HepG2 (cell line): ENCODE results near the gene CAMTA2. TPM values are rescaled to one million over a fixed set of nuclear protein-coding genes. Genes with fewer than 3 reads are reported as not detected.
A peak's percentile ranks its signal among the peaks of the same experiment; 100 is the strongest.

ENCODE experiments used
- ATF7 ChIP-seq, 2 experiments: fragments of 450-650 bp in 1 of 2; sonication (generic) in 1 of 2; formaldehyde crosslinking in 1 of 2; IDR thresholded peaks; 2 replicates each; pipeline versions ENCODE4 v1.4.0 to v1.6.1; 2016 to 2020; ENCODE audit warnings: antibody characterized with exemption in 1 of 2, mild to moderate bottlenecking in 1 of 2, missing genetic modification reagents in 1 of 2
- ATF7-NPFF ChIP-seq: sonication (generic); formaldehyde crosslinking; IDR thresholded peaks from 2 replicates; pipeline ENCODE4 v1.8.1; 2023; ENCODE audit warnings: mild to moderate bottlenecking, low read depth, missing genetic modification reagents, moderate library complexity
- BRD4 ChIP-seq: sonication (generic); formaldehyde crosslinking; IDR thresholded peaks from 2 replicates; pipeline ENCODE4 v1.4.0; 2020; ENCODE audit warnings: missing genetic modification reagents
- CAMTA2 ChIP-seq: sonication (generic); formaldehyde crosslinking; IDR thresholded peaks from 2 replicates; pipeline ENCODE4 v1.4.0; 2020; ENCODE audit warnings: mild to moderate bottlenecking, missing genetic modification reagents, borderline replicate concordance
- DPF2 ChIP-seq: sonication (generic); formaldehyde crosslinking; IDR thresholded peaks from 2 replicates; pipeline ENCODE4 v1.4.0; 2020; ENCODE audit warnings: mild to moderate bottlenecking, low read depth, missing genetic modification reagents, borderline replicate concordance
- EZH2 ChIP-seq: conservative IDR thresholded peaks from 2 replicates; pipeline ENCODE4 v1.6.1; 2012; ENCODE audit warnings: mild to moderate bottlenecking, low read depth, low read length, moderate library complexity
- HES4 ChIP-seq: sonication (generic); formaldehyde crosslinking; IDR thresholded peaks from 2 replicates; pipeline ENCODE4 v1.9.0; 2021; ENCODE audit warnings: mild to moderate bottlenecking, missing genetic modification reagents, borderline replicate concordance
- JUN ChIP-seq: sonication (generic); formaldehyde crosslinking; IDR thresholded peaks from 2 replicates; pipeline ENCODE4 v1.4.0; 2020; ENCODE audit warnings: mild to moderate bottlenecking, missing genetic modification reagents
- JUNB ChIP-seq: sonication (generic); formaldehyde crosslinking; IDR thresholded peaks from 2 replicates; pipeline ENCODE4 v1.8.0; 2022; ENCODE audit warnings: missing genetic modification reagents, mild to moderate bottlenecking, borderline replicate concordance
- KMT2A ChIP-seq: sonication (generic); formaldehyde crosslinking; IDR thresholded peaks from 2 replicates; pipeline ENCODE4 v1.4.0; 2020; ENCODE audit warnings: missing genetic modification reagents
- MIER3 ChIP-seq: IDR thresholded peaks from 2 replicates; pipeline ENCODE4 v1.6.1; 2016; ENCODE audit warnings: missing compliant biosample characterization, borderline replicate concordance
- PAF1 ChIP-seq: IDR thresholded peaks from 2 replicates; pipeline ENCODE4 v1.6.1; 2016; ENCODE audit warnings: missing genetic modification reagents, missing compliant biosample characterization
- PHF20 ChIP-seq: sonication (generic); formaldehyde crosslinking; IDR thresholded peaks from 2 replicates; pipeline ENCODE4 v1.5.0; 2020; ENCODE audit warnings: mild to moderate bottlenecking, missing genetic modification reagents
- PTBP1 ChIP-seq: fragments of 200-400 bp; formaldehyde crosslinking; IDR thresholded peaks from 2 replicates; pipeline ENCODE4 v1.6.1; 2018; ENCODE audit warnings: low read length, low read depth; ENCODE audit not compliant: poor library complexity, severe bottlenecking
- RORA ChIP-seq: sonication (generic); formaldehyde crosslinking; IDR thresholded peaks from 2 replicates; pipeline ENCODE4 v1.5.0; 2020; ENCODE audit warnings: mild to moderate bottlenecking, missing genetic modification reagents, moderate library complexity
- TRIM24 ChIP-seq: sonication (generic); formaldehyde crosslinking; IDR thresholded peaks from 2 replicates; pipeline ENCODE4 v1.8.0; 2022; ENCODE audit warnings: mild to moderate bottlenecking, missing genetic modification reagents
- ZBTB38 ChIP-seq: sonication (generic); formaldehyde crosslinking; IDR thresholded peaks from 2 replicates; pipeline ENCODE4 v1.5.1; 2020; ENCODE audit warnings: mild to moderate bottlenecking, missing genetic modification reagents
- ZNF10 ChIP-seq: sonication (generic); formaldehyde crosslinking; IDR thresholded peaks from 2 replicates; pipeline ENCODE4 v1.4.0; 2020; ENCODE audit warnings: mild to moderate bottlenecking, low read depth, missing genetic modification reagents, borderline replicate concordance
- ZNF235 ChIP-seq: sonication (generic); formaldehyde crosslinking; IDR thresholded peaks from 2 replicates; pipeline ENCODE4 v1.8.1; 2023; ENCODE audit warnings: mild to moderate bottlenecking, missing genetic modification reagents, borderline replicate concordance
- ZNF343 ChIP-seq: sonication (generic); formaldehyde crosslinking; IDR thresholded peaks from 2 replicates; pipeline ENCODE4 v1.4.0; 2020; ENCODE audit warnings: mild to moderate bottlenecking, missing genetic modification reagents
- ZNF572 ChIP-seq: sonication (generic); formaldehyde crosslinking; IDR thresholded peaks from 2 replicates; pipeline ENCODE4 v1.5.1; 2020; ENCODE audit warnings: mild to moderate bottlenecking, missing genetic modification reagents
- polyA plus RNA-seq, 8 experiments: library from polyadenylated mRNA; depleted of rRNA in 3 of 8; stranded (reverse) in 7 of 8; unstranded in 1 of 8; fragments of >200 nt; fragmentation: Illumina TruSeq in 4 of 8; extraction: Trizol in 4 of 8; gene quantifications; 2 replicates each; pipeline versions ENCODE4 v1.2.1 to v1.2.3, GENCODE V29; 2011 to 2016; ENCODE audit warnings: low read depth in 4 of 8, missing spikeins in 1 of 8, mixed read lengths in 1 of 8; ENCODE audit not compliant: insufficient read depth in 1 of 8
- total RNA-seq, 5 experiments: library from RNA; depleted of rRNA; stranded (reverse); fragments of >200 nt; fragmentation: Illumina TruSeq; extraction: Trizol; gene quantifications; 2 replicates each; pipeline ENCODE4 v1.2.3, GENCODE V29; 2016; ENCODE audit warnings: low read depth in 1 of 5
- TF ChIP-seq, protein P1 (sequence below): sonication (generic); formaldehyde crosslinking; IDR thresholded peaks from 2 replicates; pipeline ENCODE4 v1.5.0; 2020; ENCODE audit warnings: missing genetic modification reagents
- TF ChIP-seq, protein P2 (sequence below): sonication (generic); formaldehyde crosslinking; IDR thresholded peaks from 2 replicates; pipeline ENCODE4 v1.5.0; 2020; ENCODE audit warnings: mild to moderate bottlenecking, missing genetic modification reagents
- TF ChIP-seq, protein P3 (sequence below): IDR thresholded peaks from 2 replicates; pipeline ENCODE4 v1.6.1; 2016; ENCODE audit warnings: missing compliant biosample characterization, missing genetic modification reagents, borderline replicate concordance
- TF ChIP-seq, protein P4 (sequence below): sonication (generic); formaldehyde crosslinking; IDR thresholded peaks from 2 replicates; pipeline ENCODE4 v1.8.1; 2023; ENCODE audit warnings: mild to moderate bottlenecking, inconsistent platforms, moderate library complexity, missing genetic modification reagents, borderline replicate concordance

CAMTA2 gene
- total and polyA plus RNA-seq, 2 of the 13 experiments (the other 11 are each of a cell fraction or from before 2014, with no cell fraction given), result 4.1 to 7.1 TPM

DNA sequence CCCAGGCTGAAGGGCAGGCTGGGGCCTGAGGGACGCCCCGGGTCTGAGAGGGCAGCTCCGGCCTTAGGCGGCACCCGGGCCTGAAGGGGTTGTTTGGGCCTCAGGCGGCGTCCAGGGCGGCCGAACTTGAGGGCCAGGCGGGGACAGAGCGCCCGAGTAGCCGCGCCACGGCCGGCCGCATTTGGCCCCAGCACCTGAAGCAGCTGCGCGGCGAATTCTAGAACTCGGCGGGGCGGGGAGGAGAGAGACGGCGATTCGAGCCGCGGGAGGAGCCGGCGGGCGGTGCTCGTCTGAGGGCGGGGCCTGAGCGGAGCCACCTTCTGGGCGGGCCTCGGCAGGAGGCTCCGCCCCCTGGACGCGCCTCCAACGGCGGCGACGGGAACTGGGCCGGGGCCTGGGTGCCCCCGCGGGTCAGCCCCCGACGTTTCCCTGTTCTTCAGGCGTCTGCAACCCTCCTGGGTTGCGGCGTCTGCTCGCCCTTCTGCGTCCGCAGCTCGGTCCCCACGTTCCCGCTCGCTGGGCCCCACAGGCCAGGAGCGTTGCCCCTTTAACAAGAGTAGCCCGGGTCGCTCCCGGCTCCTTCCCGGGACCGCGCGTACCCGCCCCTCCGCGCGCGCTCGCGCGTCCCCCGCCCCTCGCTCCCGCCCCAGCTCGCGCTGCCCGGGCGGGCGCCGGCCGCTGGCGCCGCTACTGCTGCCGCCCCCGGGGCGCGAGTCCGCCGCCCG lies 10.0 kb upstream of the CAMTA2 start, which contains the start of the genes INCA1 and KIF1C (continued):
- TF ChIP-seq, protein P1, sequence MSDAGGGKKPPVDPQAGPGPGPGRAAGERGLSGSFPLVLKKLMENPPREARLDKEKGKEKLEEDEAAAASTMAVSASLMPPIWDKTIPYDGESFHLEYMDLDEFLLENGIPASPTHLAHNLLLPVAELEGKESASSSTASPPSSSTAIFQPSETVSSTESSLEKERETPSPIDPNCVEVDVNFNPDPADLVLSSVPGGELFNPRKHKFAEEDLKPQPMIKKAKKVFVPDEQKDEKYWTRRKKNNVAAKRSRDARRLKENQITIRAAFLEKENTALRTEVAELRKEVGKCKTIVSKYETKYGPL (CRISPR knock-in tag), result no peak
- no peak for TF ChIP-seq TRIM24 (CRISPR knock-in tag)
- peak; percentile 28; the same call in 1 of the 2 replicates for TF ChIP-seq ATF7-NPFF (CRISPR knock-in tag)
- TF ChIP-seq HES4 (CRISPR knock-in tag), result peak; percentile 70; the same call in 1 of the 2 replicates
- no peak for TF ChIP-seq CAMTA2 (CRISPR knock-in tag)
- TF ChIP-seq KMT2A (CRISPR knock-in tag), result 0 out of 2 replicates have a peak, but pooled peaks have one; percentile 16
- no peak for TF ChIP-seq JUN (CRISPR knock-in tag)
- TF ChIP-seq MIER3 (CRISPR knock-in tag), result peak; percentile 44; the same call in 1 of the 2 replicates
- no peak for TF ChIP-seq RORA
- no peak for TF ChIP-seq PHF20 (CRISPR knock-in tag)
- TF ChIP-seq, protein P2, sequence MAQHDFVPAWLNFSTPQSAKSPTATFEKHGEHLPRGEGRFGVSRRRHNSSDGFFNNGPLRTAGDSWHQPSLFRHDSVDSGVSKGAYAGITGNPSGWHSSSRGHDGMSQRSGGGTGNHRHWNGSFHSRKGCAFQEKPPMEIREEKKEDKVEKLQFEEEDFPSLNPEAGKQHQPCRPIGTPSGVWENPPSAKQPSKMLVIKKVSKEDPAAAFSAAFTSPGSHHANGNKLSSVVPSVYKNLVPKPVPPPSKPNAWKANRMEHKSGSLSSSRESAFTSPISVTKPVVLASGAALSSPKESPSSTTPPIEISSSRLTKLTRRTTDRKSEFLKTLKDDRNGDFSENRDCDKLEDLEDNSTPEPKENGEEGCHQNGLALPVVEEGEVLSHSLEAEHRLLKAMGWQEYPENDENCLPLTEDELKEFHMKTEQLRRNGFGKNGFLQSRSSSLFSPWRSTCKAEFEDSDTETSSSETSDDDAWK, result no peak
- TF ChIP-seq ZNF235 (CRISPR knock-in tag), result no peak; the same call in 1 of the 2 replicates
- TF ChIP-seq PTBP1, result no peak
- TF ChIP-seq ZNF343 (CRISPR knock-in tag), result 0 out of 2 replicates have a peak, but pooled peaks have one; percentile 41
- no peak for TF ChIP-seq BRD4 (CRISPR knock-in tag)
- TF ChIP-seq DPF2, result no peak
- no peak for TF ChIP-seq ZNF572 (CRISPR knock-in tag)
- TF ChIP-seq EZH2, result no peak
- TF ChIP-seq JUNB (CRISPR knock-in tag), result no peak
- TF ChIP-seq, protein P3, sequence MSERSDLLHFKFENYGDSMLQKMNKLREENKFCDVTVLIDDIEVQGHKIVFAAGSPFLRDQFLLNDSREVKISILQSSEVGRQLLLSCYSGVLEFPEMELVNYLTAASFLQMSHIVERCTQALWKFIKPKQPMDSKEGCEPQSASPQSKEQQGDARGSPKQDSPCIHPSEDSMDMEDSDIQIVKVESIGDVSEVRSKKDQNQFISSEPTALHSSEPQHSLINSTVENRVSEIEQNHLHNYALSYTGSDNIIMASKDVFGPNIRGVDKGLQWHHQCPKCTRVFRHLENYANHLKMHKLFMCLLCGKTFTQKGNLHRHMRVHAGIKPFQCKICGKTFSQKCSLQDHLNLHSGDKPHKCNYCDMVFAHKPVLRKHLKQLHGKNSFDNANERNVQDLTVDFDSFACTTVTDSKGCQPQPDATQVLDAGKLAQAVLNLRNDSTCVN (CRISPR knock-in tag), result 0 out of 2 replicates have a peak, but pooled peaks have one; percentile 64
- TF ChIP-seq PAF1 (CRISPR knock-in tag), result no peak
- no peak; the same call in 1 of the 2 replicates for TF ChIP-seq ZBTB38
- no peak for TF ChIP-seq ATF7 (IDR thresholded peaks at IDR 0.05)
- no peak for TF ChIP-seq ATF7 (CRISPR knock-in tag; IDR thresholded peaks at IDR 0.05)
- TF ChIP-seq, protein P4, sequence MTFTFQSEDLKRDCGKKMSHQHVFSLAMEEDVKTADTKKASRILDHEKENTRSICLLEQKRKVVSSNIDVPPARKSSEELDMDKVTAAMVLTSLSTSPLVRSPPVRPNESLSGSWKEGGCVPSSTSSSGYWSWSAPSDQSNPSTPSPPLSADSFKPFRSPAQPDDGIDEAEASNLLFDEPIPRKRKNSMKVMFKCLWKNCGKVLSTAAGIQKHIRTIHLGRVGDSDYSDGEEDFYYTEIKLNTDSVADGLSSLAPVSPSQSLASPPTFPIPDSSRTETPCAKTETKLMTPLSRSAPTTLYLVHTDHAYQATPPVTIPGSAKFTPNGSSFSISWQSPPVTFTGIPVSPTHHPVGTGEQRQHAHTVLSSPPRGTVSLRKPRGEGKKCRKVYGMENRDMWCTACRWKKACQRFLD (CRISPR knock-in tag), result no peak
- no peak for TF ChIP-seq ZNF10 (CRISPR knock-in tag)
